OCI-LY3 (cell line): ENCODE results near the gene EMP1.

Experiments
- EZH2phosphoT487 ChIP-seq: fragments of 200-600 bp; shearing (Covaris generic); IDR thresholded peaks from 2 replicates; pipeline ENCODE4 v1.6.1; 2018; ENCODE audit warnings: antibody characterized with exemption, mixed run types, low read depth
- TF ChIP-seq, protein P1 (sequence below): fragments of 200-600, 300-600 bp; sonication (generic); IDR thresholded peaks from 2 replicates; pipeline ENCODE4 v1.5.1; 2014; ENCODE audit warnings: antibody characterized with exemption, low read length, low read depth

DNA sequence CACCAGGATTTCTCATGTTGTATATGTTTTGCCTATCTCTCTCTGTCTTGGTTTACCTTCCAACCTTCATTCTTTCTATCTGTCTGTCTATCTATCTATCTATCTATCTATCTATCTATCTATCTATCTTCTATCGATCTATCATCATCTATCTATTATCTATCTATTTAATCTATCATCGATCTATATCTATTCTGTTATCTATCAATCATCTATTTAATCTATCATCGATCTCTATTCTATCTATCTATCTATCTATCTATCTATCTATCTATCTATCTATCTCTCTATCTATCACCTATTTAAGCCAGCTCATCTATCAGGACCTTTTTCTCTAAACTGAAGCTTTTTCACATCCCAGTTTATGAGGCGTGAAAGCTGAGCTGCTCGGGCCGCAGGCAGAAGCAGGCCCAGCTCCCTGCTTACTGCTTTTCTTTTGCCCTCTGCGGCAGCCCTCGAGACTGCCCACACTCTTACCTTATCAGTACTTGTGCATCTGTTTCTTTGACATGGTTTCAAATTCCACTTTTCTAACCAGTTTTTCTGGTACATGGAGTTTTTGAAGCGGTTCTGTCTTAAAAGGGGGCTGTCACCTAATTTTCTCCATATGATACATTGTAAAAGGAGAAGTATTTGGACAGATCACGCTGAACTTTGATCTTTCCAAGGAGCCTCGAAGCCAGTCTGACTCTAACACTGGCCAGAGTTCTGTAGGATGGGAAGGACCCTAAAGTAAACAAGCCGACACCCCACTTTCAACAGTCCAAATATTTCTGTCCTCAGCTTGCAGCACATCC, 48.6 kb upstream of the EMP1 start:
- TF ChIP-seq, protein P1, sequence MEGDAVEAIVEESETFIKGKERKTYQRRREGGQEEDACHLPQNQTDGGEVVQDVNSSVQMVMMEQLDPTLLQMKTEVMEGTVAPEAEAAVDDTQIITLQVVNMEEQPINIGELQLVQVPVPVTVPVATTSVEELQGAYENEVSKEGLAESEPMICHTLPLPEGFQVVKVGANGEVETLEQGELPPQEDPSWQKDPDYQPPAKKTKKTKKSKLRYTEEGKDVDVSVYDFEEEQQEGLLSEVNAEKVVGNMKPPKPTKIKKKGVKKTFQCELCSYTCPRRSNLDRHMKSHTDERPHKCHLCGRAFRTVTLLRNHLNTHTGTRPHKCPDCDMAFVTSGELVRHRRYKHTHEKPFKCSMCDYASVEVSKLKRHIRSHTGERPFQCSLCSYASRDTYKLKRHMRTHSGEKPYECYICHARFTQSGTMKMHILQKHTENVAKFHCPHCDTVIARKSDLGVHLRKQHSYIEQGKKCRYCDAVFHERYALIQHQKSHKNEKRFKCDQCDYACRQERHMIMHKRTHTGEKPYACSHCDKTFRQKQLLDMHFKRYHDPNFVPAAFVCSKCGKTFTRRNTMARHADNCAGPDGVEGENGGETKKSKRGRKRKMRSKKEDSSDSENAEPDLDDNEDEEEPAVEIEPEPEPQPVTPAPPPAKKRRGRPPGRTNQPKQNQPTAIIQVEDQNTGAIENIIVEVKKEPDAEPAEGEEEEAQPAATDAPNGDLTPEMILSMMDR = no peak
- TF ChIP-seq EZH2phosphoT487 = no peak
